Ectodermal cell (in vitro differentiated cells): ENCODE data around the gene IKZF1.

Experiments
- H3K27ac ChIP-seq: 2 replicates; pipeline ENCODE4 v1.7.0; 2013; ENCODE audit warnings: mild to moderate bottlenecking, low read depth, low read length; ENCODE audit not compliant: insufficient read depth, poor library complexity, severe bottlenecking
- H3K27me3 ChIP-seq: 2 replicates; pipeline ENCODE4 v1.7.0; 2013; ENCODE audit warnings: mild to moderate bottlenecking, low read length; ENCODE audit not compliant: insufficient read depth, control insufficient read depth, poor library complexity, severe bottlenecking
- H3K36me3 ChIP-seq: one replicate; pipeline ENCODE4 v1.7.0; 2013; ENCODE audit warnings: low read length; ENCODE audit not compliant: control insufficient read depth, insufficient read depth
- H3K4me1 ChIP-seq: one replicate; pipeline ENCODE4 v1.7.0; 2013; ENCODE audit warnings: low read length; ENCODE audit not compliant: control insufficient read depth, insufficient read depth
- H3K4me3 ChIP-seq: 2 replicates; pipeline ENCODE4 v1.7.0; 2013; ENCODE audit warnings: low read depth, low read length, control low read depth; ENCODE audit not compliant: insufficient read depth
- H3K9me3 ChIP-seq: 2 replicates; pipeline ENCODE4 v1.7.0; 2013; ENCODE audit warnings: mild to moderate bottlenecking, low read length, moderate library complexity; ENCODE audit not compliant: control insufficient read depth
- WGBS, 2 experiments: methylation state at CpG; one replicate each; pipeline ENCODE4 v1.1.7; 2013; ENCODE audit warnings: missing lambda C conversion rate in 2 of 2; 5-methylcytosine and 5-hydroxymethylcytosine counted together

IKZF1 gene

DNA sequence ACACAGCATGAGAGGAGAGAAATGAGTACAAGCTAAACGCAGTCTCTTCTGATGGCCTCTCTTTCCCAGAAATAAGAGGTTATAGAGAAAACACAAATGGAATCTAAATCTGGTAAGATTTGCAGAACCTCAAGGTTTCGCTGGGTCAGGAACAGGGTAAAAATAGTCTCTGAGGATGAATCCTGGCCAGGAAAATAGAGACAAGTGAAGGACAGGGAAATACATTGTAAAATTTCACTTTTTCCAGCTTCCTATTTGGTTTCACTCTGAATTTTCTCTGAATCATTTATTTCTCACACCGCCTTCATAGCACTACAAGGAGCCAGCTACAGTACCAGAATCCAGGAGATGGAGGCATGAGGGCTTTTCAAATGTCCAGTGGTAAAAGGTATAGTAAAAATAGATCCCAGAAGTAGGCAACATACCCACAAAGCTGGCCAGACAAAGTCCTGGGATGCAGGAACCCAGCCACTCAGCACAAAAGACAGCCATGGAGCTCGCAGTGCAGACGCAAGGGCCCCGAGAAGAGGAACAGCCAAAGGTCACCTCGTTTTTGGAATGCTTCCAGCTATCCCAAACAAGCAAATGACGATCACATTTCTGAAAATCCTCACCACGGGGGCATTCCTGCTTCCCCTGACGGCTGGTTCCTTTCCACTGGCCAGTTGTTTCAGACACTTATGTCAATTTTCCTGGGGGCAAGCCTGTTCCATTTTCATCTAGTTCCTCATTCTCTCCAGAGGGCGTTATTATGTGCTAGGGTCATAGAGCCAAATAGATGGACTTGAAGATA lies 21.5 kb upstream of the IKZF1 start:
- Histone ChIP-seq H3K4me1 (no peaks in the 10 kb centered on the region), H3K36me3 (no peaks in the 10 kb centered on the region), H3K4me3 (no peak overlapping the region), H3K27ac (no peak overlapping the region), H3K9me3 (no peaks in the 10 kb centered on the region), H3K27me3 (no peaks in the 10 kb centered on the region)
- 92 to 93% methylated on average over 11 of the region's 11 CpGs for WGBS, 2 experiments

DNA sequence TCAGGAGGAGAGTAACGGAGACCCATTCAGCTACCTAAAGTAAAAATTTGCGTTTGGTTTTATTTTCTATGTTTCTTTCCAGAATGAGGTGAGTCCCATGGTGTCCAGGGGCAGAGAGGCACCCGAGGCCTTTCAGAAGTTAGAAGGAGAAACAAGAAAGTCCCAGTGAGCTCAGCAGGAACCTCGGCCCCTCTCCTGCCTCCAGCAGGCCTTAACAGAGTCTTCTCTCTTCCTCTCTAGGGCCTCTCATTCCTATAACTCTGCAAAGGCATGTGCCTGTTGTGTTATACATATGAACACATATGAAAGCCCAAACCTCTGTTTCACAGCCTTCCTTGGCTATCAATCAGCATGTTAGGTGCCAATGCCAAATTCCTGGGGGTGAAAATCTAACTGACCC lies 20.8 kb upstream of the IKZF1 start:
- H3K4me1 ChIP-seq = no peaks in the 10 kb centered on the region
- H3K27me3 ChIP-seq = no peaks in the 10 kb centered on the region
- H3K36me3 ChIP-seq = no peaks in the 10 kb centered on the region
- no peaks in the 10 kb centered on the region for H3K9me3 ChIP-seq
- H3K27ac ChIP-seq = no peak overlapping the region
- no peak overlapping the region for H3K4me3 ChIP-seq
- 92 to 94% methylated on average over 4 of the region's 4 CpGs for WGBS, 2 experiments

DNA sequence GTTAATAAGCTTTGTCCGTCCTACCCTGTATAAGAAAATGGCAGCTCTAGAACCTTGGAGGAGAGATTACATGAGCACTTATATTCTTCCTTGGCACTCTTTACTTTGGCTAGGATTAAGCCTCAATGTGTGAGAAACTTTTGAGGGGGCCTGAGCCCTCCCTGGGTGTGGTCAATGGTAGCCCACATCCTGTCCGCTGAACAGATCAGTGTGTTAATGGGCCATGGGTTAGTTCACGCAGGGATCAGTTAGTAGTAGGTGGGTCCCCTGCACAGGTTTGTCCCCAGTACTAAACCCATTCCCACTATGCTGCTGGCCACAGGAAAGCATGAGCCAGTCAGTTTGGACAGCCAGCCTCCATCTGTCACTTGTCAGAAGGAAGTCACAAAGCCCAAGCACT lies 20.2 kb upstream of the IKZF1 start:
- Histone ChIP-seq H3K4me1 (no peaks in the 10 kb centered on the region), H3K36me3 (no peaks in the 10 kb centered on the region), H3K27ac (no peak overlapping the region), H3K9me3 (no peaks in the 10 kb centered on the region), H3K4me3 (no peak overlapping the region), H3K27me3 (no peaks in the 10 kb centered on the region)
- WGBS, 2 experiments = 95 to 98% methylated on average over 3 of the region's 3 CpGs

DNA sequence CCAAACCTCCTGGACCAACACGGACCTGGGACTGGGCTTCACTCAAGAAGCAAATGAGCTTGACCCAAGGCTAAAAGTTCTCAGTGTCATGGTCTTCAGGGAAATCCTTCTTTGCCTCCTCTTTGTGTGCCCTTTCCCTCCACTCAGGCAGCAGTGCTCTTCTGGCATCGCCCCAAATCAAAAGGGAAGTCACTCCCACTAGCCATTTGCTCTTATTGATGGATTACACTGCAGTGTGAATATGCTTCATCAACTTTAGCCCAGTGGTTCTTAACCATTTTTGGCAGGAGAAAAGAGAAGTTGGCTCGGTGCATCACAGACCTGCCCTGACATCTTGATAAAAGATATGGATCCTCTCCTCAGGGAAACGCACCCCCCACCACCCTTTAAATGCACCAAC lies 19.2 kb upstream of the IKZF1 start:
- H3K36me3 ChIP-seq = no peaks in the 10 kb centered on the region
- H3K4me1 ChIP-seq = no peaks in the 10 kb centered on the region
- no peaks in the 10 kb centered on the region for H3K27me3 ChIP-seq
- H3K27ac ChIP-seq = no peak overlapping the region
- 88 to 91% methylated on average over 4 of the region's 4 CpGs for WGBS, 2 experiments
- H3K4me3 ChIP-seq = no peak overlapping the region
- no peaks in the 10 kb centered on the region for H3K9me3 ChIP-seq

GRCh38 chr7:50287129-50287528 lies 17.4 kb upstream of the IKZF1 start:
- Histone ChIP-seq H3K27me3 (no peaks in the 10 kb centered on the region), H3K36me3 (no peaks in the 10 kb centered on the region), H3K9me3 (no peaks in the 10 kb centered on the region), H3K27ac (no peak overlapping the region), H3K4me3 (no peak overlapping the region), H3K4me1 (no peaks in the 10 kb centered on the region)
- 100% methylated on average over 1 of the region's 1 CpG; no CpG with 5 or more reads in 1 of the 2 experiments for WGBS, 2 experiments

- Histone ChIP-seq H3K4me1 (no peaks in the 10 kb centered on the region), H3K27ac (no peak overlapping the region), H3K27me3 (no peaks in the 10 kb centered on the region), H3K9me3 (no peaks in the 10 kb centered on the region), H3K36me3 (no peaks in the 10 kb centered on the region), H3K4me3 (no peak overlapping the region)
Observed at GRCh38 chr7:50292165-50292757, 12.3 kb upstream of the IKZF1 start.

DNA sequence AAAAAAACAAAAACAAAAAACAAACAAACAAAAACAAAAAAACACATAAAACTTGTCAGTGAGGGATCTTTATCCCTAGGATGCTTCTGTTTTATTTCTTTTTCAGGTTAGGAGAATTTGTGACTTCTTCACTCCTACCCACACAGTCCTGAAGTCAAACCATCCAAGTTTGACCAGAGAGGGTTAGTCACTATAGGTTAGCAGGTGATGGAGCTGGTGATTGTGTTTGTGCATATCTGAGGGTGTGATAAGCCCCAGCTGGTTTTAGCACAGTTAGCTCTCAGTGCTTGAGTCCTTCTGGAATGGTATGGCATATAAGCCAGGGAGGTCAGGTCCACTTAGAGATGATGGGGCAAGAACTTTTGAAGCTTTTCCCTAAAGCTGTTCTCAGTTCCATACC lies 11.8 kb upstream of the IKZF1 start:
- no peaks in the 10 kb centered on the region for H3K4me1 ChIP-seq

DNA sequence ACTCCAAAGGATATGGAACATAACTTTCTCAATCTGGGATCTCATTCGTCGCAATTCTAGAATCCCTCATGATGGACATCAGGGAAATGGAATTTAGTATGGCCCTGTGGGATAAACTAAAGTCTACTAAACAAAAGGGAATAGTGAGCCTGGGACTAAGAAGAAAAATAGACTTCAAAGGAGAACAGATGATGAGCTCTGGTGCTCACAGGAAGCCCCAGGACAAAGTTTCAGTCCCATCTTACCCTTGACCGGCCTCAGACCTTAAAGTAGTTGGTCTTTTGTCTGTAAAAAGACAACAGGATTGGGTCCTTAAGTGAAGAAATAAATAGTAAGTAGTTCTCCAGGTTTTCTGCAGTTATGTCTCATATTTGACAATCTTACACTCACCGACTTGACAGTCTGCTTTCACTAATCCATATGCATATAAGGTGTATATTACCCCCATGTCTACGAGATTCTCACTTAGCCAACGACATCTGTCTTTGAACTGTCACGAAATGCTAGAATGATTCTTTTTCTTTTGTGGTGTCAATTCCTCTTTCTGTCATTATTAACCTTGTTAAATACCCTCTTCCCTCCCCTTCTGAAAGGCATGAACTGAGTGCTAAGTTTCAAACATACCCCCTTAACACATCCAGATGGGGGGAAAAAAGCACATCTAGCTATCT lies 10.9 kb upstream of the IKZF1 start:
- no peaks in the 10 kb centered on the region for H3K4me1 ChIP-seq
- WGBS, 2 experiments = 90 to 93% methylated on average over 7 of the region's 7 CpGs

More for the DNA sequence above, 11.8 kb upstream of the IKZF1 start:
- no peaks in the 10 kb centered on the region for H3K36me3 ChIP-seq
- H3K27ac ChIP-seq = no peak overlapping the region
- no peak overlapping the region for H3K4me3 ChIP-seq
- H3K27me3 ChIP-seq = no peaks in the 10 kb centered on the region
- H3K9me3 ChIP-seq = no peaks in the 10 kb centered on the region

DNA sequence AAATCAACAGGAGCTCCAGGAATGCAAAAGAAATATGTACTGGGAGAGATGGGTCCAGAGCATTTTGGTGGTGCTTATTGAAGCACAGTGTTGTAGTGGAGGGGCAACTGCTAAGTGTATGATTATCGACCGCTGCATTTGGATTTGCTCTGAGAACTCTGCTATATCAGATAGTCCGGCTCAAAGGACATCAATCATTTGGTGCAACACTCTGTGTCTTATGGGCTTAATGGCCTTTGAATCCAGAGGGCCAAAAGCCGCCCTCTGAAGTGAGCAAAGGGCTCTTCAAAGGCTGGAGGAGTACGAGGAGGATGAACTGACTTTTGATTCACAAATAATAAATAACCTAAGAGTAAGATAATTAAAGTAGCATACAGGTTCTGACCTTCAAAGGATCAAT lies 9.4 kb upstream of the IKZF1 start:
- H3K4me3 ChIP-seq = no peak overlapping the region
- no peaks in the 10 kb centered on the region for H3K36me3 ChIP-seq
- 95 to 98% methylated on average over 4 of the region's 5 CpGs for WGBS, 2 experiments
- no peak overlapping the region for H3K27ac ChIP-seq
- no peaks in the 10 kb centered on the region for H3K9me3 ChIP-seq
- no peaks in the 10 kb centered on the region for H3K27me3 ChIP-seq
- H3K4me1 ChIP-seq = no peaks in the 10 kb centered on the region

More for the DNA sequence above, 10.9 kb upstream of the IKZF1 start:
- Histone ChIP-seq H3K27ac (no peak overlapping the region), H3K27me3 (no peaks in the 10 kb centered on the region), H3K4me3 (no peak overlapping the region), H3K36me3 (no peaks in the 10 kb centered on the region), H3K9me3 (no peaks in the 10 kb centered on the region)

DNA sequence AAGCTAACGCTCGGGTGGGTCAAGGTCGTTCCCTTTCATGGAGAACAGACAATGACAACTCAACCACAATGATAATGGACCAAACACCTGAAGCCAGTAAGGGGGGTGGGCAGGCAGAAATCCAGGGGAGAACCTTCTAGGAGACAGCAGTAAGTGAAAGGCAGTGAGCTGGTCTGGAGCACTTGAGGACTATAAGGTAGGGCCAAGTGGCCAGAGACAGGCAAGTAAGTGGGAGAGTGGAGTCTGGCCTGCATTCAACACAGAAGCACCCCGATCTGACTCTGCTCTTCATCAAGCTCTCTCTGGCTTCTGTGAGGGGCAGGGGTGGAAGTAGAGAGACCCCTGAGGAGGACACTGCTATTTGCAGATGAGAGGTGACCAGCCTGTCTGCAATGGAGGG lies 7.7 kb upstream of the IKZF1 start:
- H3K27me3 ChIP-seq = peaks cover 5% of the 10 kb centered on the region
- no peak overlapping the region for H3K4me3 ChIP-seq
- H3K27ac ChIP-seq = no peak overlapping the region
- H3K36me3 ChIP-seq = no peaks in the 10 kb centered on the region
- no peaks in the 10 kb centered on the region for H3K4me1 ChIP-seq
- 80 to 86% methylated on average over 4 of the region's 4 CpGs for WGBS, 2 experiments
- no peaks in the 10 kb centered on the region for H3K9me3 ChIP-seq
